SK-N-SH (cell line): ENCODE results near the gene KDM4C. TPM values are rescaled to one million over a fixed set of nuclear protein-coding genes. Genes with fewer than 3 reads are reported as not detected.

Experiments
- CTCF ChIA-PET: fragments of 300-600, 350-600 bp; formaldehyde crosslinking; extraction: SDS; loops from one replicate; lab custom pipeline; 2021; lab: Yijun Ruan, JAX
- POLR2A ChIA-PET: fragments of 350-600 bp; sonication (Branson Sonifier 250); formaldehyde crosslinking; extraction: SDS; loops from one replicate; lab custom pipeline; 2020; ENCODE audit warnings: antibody characterized with exemption, inconsistent platforms; lab: Yijun Ruan, JAX
- DNase-seq: peaks from one replicate; pipeline ENCODE4 v3.0.0; 2012
- H2AFZ ChIP-seq: fragments of 200-600 bp; sonication (generic); 2 replicates; pipeline ENCODE4 v1.8.1; 2016; ENCODE audit warnings: antibody characterized with exemption, mild to moderate bottlenecking, low read depth
- H3F3A ChIP-seq: fragments of 200-600 bp; sonication (generic); replicated peaks from 2 replicates; pipeline ENCODE3; 2016; ENCODE audit warnings: antibody characterized with exemption, mild to moderate bottlenecking; ENCODE audit not compliant: insufficient read depth
- H3K27ac ChIP-seq, 2 experiments: fragments of 200-500 bp in 1 of 2; fragments of 200-600 bp in 1 of 2; sonication (Bioruptor generic) in 1 of 2; sonication (generic), shearing (Covaris generic) in 1 of 2; 2 replicates each; pipeline versions ENCODE4 v1.5.1 to v1.6.1; 2014 to 2016; ENCODE audit warnings: low read depth in 2 of 2, inconsistent platforms in 1 of 2, low read length in 1 of 2, mild to moderate bottlenecking in 1 of 2, mixed read lengths in 1 of 2
- H3K27me3 ChIP-seq: fragments of 200-600 bp; sonication (generic), shearing (Covaris generic); 2 replicates; pipeline ENCODE4 v1.6.1; 2016; ENCODE audit warnings: mixed run types; ENCODE audit not compliant: insufficient read depth
- H3K36me3 ChIP-seq, 2 experiments: fragments of 200-500 bp in 1 of 2; fragments of 200-600 bp in 1 of 2; sonication (Bioruptor generic) in 1 of 2; sonication (generic) in 1 of 2; replicated peaks in 1 of 2; 2 replicates each; pipeline versions ENCODE3 to v1.5.1; 2014 to 2016; ENCODE audit warnings: low read length in 1 of 2, mild to moderate bottlenecking in 1 of 2; ENCODE audit not compliant: insufficient read depth in 2 of 2, control insufficient read depth in 1 of 2
- H3K4me1 ChIP-seq, 2 experiments: fragments of 200-500 bp in 1 of 2; fragments of 200-600 bp in 1 of 2; sonication (Bioruptor generic) in 1 of 2; sonication (generic), shearing (Covaris generic) in 1 of 2; 2 replicates each; pipeline versions ENCODE4 v1.5.1 to v1.6.1; 2014 to 2016; ENCODE audit warnings: low read depth in 1 of 2, low read length in 1 of 2, mixed run types in 1 of 2; ENCODE audit not compliant: insufficient read depth in 2 of 2, control insufficient read depth in 1 of 2
- H3K4me2 ChIP-seq: fragments of 200-600 bp; sonication (generic), shearing (Covaris generic); 2 replicates; pipeline ENCODE4 v1.6.1; 2017; ENCODE audit warnings: mixed run types
- H3K4me3 ChIP-seq, 2 experiments: fragments of 200-500 bp in 1 of 2; fragments of 200-600 bp in 1 of 2; sonication (Bioruptor generic) in 1 of 2; sonication (generic), shearing (Covaris generic) in 1 of 2; 2 replicates each; pipeline versions ENCODE4 v1.5.1 to v1.8.1; 2014 to 2016; ENCODE audit warnings: low read depth in 2 of 2, inconsistent platforms in 1 of 2, low read length in 1 of 2, mild to moderate bottlenecking in 1 of 2, mixed read lengths in 1 of 2, moderate library complexity in 1 of 2
- H3K79me2 ChIP-seq: fragments of 200-600 bp; sonication (generic); 2 replicates; pipeline ENCODE4 v1.8.1; 2017; ENCODE audit warnings: mild to moderate bottlenecking; ENCODE audit not compliant: insufficient read depth
- H3K9ac ChIP-seq: fragments of 200-600 bp; sonication (generic); 2 replicates; pipeline ENCODE4 v1.6.1; 2017; ENCODE audit warnings: mixed run types
- H3K9me2 ChIP-seq: fragments of 200-600 bp; sonication (generic); 2 replicates; pipeline ENCODE4 v1.6.1; 2017; ENCODE audit warnings: mixed run types
- H3K9me3 ChIP-seq: fragments of 200-600 bp; sonication (generic); 2 replicates; pipeline ENCODE4 v1.6.1; 2017; ENCODE audit warnings: mixed run types, mild to moderate bottlenecking, moderate library complexity
- H4K20me1 ChIP-seq: fragments of 200-600 bp; sonication (generic); 2 replicates; pipeline ENCODE4 v1.6.1; 2017; ENCODE audit warnings: mild to moderate bottlenecking, mixed run types; ENCODE audit not compliant: insufficient read depth
- EZH2phosphoT487 ChIP-seq: fragments of 200-600 bp; sonication (generic); IDR thresholded peaks from 2 replicates; pipeline ENCODE4 v1.6.1; 2017; ENCODE audit warnings: low read depth, mixed run types, mild to moderate bottlenecking, antibody characterized with exemption, moderate library complexity, borderline replicate concordance
- FOSL2 ChIP-seq: IDR thresholded peaks from 2 replicates; pipeline ENCODE4 v1.4.0; 2012; ENCODE audit warnings: low read depth, mild to moderate bottlenecking, moderate library complexity, borderline replicate concordance
- FOXM1 ChIP-seq: IDR thresholded peaks from 2 replicates; pipeline ENCODE4 v1.4.0; 2012; ENCODE audit warnings: low read depth, mild to moderate bottlenecking
- GATA2 ChIP-seq: sonication (generic); formaldehyde crosslinking; IDR thresholded peaks from 2 replicates; pipeline ENCODE4 v1.5.0; 2020; ENCODE audit warnings: mild to moderate bottlenecking, missing genetic modification reagents
- MEF2A ChIP-seq: IDR thresholded peaks from 2 replicates; pipeline ENCODE4 v1.4.0; 2012; ENCODE audit warnings: low read depth, borderline replicate concordance
- MXI1 ChIP-seq: IDR thresholded peaks from 2 replicates; pipeline ENCODE4 v1.6.1; 2012; ENCODE audit warnings: mild to moderate bottlenecking, low read depth, low read length, improper control_type of control experiment
- NFIC ChIP-seq: IDR thresholded peaks from 2 replicates; pipeline ENCODE4 v1.4.0; 2012; ENCODE audit warnings: borderline replicate concordance
- RAD21 ChIP-seq: IDR thresholded peaks from 2 replicates; pipeline ENCODE4 v1.6.1; 2012; ENCODE audit warnings: mild to moderate bottlenecking, low read length
- RCOR1 ChIP-seq: fragments of 150-350 bp; IDR thresholded peaks from 2 replicates; pipeline ENCODE4 v1.6.1; 2017; ENCODE audit warnings: antibody characterized with exemption, low read length
- SIN3A ChIP-seq: IDR thresholded peaks from 2 replicates; pipeline ENCODE4 v1.6.1; 2012; ENCODE audit warnings: low read depth, mild to moderate bottlenecking, low read length, moderate library complexity, borderline replicate concordance
- SMC3 ChIP-seq: IDR thresholded peaks from 2 replicates; pipeline ENCODE4 v1.6.1; 2012; ENCODE audit warnings: low read depth, low read length, improper control_type of control experiment
- TAF1 ChIP-seq: IDR thresholded peaks from 2 replicates; pipeline ENCODE4 v1.6.1; 2012; ENCODE audit warnings: low read depth, mild to moderate bottlenecking, low read length, moderate library complexity, borderline replicate concordance
- TCF12 ChIP-seq: IDR thresholded peaks from 2 replicates; pipeline ENCODE4 v1.4.0; 2012
- TEAD4 ChIP-seq: IDR thresholded peaks from 2 replicates; pipeline ENCODE4 v1.4.0; 2012; ENCODE audit warnings: mild to moderate bottlenecking, borderline replicate concordance; ENCODE audit not compliant: insufficient read depth
- WGBS: methylation state at CpG from one replicate; pipeline ENCODE4 v1.1.6; 2017; ENCODE audit warnings: low lambda C conversion rate; 5-methylcytosine and 5-hydroxymethylcytosine counted together
- polyA plus RNA-seq, 3 experiments: library from polyadenylated mRNA; depleted of rRNA; stranded (reverse); fragments of >200 nt; gene quantifications; 2 replicates each; pipeline ENCODE4 v1.2.3, GENCODE V29; 2012
- TF ChIP-seq, protein P1 (sequence below): IDR thresholded peaks from 2 replicates; pipeline ENCODE4 v1.6.1; 2012; ENCODE audit warnings: mild to moderate bottlenecking, low read depth, low read length, moderate library complexity
- TF ChIP-seq, protein P2 (sequence below): IDR thresholded peaks from 2 replicates; pipeline ENCODE4 v1.4.0; 2012; ENCODE audit warnings: low read depth, borderline replicate concordance

KDM4C gene
- polyA plus RNA-seq, 1 of the 3 experiments (the other 2 are of a cell fraction), result 9.4 TPM

DNA sequence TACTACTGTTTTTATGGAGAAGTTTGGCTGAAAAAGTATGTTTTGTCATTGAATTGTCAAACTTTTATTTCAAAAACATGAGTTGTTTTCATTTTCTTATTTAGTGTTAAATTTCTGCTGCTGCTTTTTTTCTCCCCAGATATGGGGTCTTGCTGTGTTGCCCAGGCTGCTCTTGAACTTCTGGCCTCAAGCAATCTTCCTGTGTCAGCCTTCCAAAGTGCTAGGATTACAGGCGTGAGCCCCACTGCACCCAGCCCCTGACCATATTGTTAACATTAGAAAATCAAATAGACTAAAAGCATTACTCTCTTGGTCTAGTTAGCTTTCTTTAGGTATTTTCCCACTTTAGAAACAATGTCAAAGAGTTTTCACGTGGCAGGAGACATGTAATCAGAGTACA lies 215.3 kb downstream of the KDM4C start:
- Histone ChIP-seq H4K20me1 (no peaks in the 10 kb centered on the region), H3K36me3 (no peaks in the 10 kb centered on the region), H3K79me2 (no peaks in the 10 kb centered on the region), H3K4me3 (no peak overlapping the region), H3F3A (no peaks in the 10 kb centered on the region), H2AFZ (no peak overlapping the region; the same call in 1 of the 2 replicates), H3K27ac (no peak overlapping the region), H3K4me2 (no peak overlapping the region), H3K9me3 (no peaks in the 10 kb centered on the region), H3K9ac (no peak overlapping the region), H3K9me2 (no peaks in the 10 kb centered on the region), H3K27me3 (no peaks in the 10 kb centered on the region), H3K4me1 (peaks cover 0 to 5% of the 10 kb centered on the region in 2 experiments; a peak in 3 of 4 replicates)
- CTCF ChIA-PET, result interaction anchor here (1.0 kb wide), 1 partner anchor 80 kb away, joined by 5 read pairs; no protein-coding TSS in a partner anchor
- TF ChIP-seq NFIC, result no peak
- TF ChIP-seq MEF2A, result no peak
- no peak for TF ChIP-seq TAF1
- TF ChIP-seq FOXM1, result no peak
- TF ChIP-seq, protein P1, sequence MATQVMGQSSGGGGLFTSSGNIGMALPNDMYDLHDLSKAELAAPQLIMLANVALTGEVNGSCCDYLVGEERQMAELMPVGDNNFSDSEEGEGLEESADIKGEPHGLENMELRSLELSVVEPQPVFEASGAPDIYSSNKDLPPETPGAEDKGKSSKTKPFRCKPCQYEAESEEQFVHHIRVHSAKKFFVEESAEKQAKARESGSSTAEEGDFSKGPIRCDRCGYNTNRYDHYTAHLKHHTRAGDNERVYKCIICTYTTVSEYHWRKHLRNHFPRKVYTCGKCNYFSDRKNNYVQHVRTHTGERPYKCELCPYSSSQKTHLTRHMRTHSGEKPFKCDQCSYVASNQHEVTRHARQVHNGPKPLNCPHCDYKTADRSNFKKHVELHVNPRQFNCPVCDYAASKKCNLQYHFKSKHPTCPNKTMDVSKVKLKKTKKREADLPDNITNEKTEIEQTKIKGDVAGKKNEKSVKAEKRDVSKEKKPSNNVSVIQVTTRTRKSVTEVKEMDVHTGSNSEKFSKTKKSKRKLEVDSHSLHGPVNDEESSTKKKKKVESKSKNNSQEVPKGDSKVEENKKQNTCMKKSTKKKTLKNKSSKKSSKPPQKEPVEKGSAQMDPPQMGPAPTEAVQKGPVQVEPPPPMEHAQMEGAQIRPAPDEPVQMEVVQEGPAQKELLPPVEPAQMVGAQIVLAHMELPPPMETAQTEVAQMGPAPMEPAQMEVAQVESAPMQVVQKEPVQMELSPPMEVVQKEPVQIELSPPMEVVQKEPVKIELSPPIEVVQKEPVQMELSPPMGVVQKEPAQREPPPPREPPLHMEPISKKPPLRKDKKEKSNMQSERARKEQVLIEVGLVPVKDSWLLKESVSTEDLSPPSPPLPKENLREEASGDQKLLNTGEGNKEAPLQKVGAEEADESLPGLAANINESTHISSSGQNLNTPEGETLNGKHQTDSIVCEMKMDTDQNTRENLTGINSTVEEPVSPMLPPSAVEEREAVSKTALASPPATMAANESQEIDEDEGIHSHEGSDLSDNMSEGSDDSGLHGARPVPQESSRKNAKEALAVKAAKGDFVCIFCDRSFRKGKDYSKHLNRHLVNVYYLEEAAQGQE, result no peak
- no peak for TF ChIP-seq SIN3A
- TF ChIP-seq MXI1, result no peak
- TF ChIP-seq RCOR1, result no peak
- no peak for TF ChIP-seq GATA2 (CRISPR knock-in tag)
- TF ChIP-seq, protein P2, sequence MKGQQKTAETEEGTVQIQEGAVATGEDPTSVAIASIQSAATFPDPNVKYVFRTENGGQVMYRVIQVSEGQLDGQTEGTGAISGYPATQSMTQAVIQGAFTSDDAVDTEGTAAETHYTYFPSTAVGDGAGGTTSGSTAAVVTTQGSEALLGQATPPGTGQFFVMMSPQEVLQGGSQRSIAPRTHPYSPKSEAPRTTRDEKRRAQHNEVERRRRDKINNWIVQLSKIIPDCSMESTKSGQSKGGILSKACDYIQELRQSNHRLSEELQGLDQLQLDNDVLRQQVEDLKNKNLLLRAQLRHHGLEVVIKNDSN, result no peak
- TF ChIP-seq RAD21, result no peak
- no peak for TF ChIP-seq TCF12
- no peak for TF ChIP-seq TEAD4
- TF ChIP-seq FOSL2, result no peak
- TF ChIP-seq EZH2phosphoT487, result no peak
- no peak for TF ChIP-seq SMC3
- no peak for DNase-seq
- 95% methylated on average over 2 of the region's 2 CpGs for WGBS
- POLR2A ChIA-PET, result no interaction called here
